ENCODE results near the gene IGSF8. TPM values are rescaled to one million over a fixed set of nuclear protein-coding genes. Genes with fewer than 3 reads are reported as not detected.

The IGSF8 gene
- polyA plus RNA-seq, 4 donors: 11.0 to 34.5 (median 21.5) TPM

DNA sequence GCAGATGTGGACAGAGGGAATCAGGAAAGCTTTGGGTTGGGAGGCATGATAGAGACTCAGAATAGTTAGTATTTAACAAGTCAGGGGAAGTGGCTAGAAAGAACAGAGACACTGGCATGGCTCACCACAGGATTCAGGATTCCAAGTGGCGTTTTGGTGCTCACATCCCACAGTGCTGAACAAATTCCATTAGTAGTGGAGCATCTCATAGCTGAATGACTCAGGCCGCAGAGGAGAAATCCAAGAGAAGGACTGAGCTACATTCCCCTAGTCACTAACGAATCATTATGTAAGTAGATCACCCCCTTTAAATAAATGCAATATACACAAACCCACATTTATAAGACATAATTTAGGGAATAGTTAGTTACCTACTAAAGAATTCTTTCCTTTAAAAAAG is 22.1 kb downstream of the IGSF8 start:
- 79 to 86% (median 81%) methylated on average over 3 of the region's 3 CpGs for WGBS, 3 donors
- Histone ChIP-seq H3K27me3 (ENCODE audit: control insufficient read depth in 3 of 3, insufficient read depth in 3 of 3, low read length in 3 of 3) (peaks cover 0 to 33% (median 4%) of the 10 kb centered on the region in 3 donors), H3K36me3 (ENCODE audit: control insufficient read depth in 3 of 3, insufficient read depth in 2 of 3, low read depth in 1 of 3, low read length in 3 of 3) (no peaks in the 10 kb centered on the region), H3K4me1 (ENCODE audit: control insufficient read depth in 3 of 3, insufficient read depth in 2 of 3, low read depth in 1 of 3, low read length in 2 of 3) (no peaks in the 10 kb centered on the region), H3K27ac (ENCODE audit: low read depth in 1 of 3, low read length in 2 of 3) (no peak overlapping the region), H3K9me3 (ENCODE audit: control insufficient read depth in 2 of 2, insufficient read depth in 1 of 2, low read depth in 1 of 2, low read length in 1 of 2) (no peaks in the 10 kb centered on the region), H3K4me3 (ENCODE audit: low read depth in 1 of 3, low read length in 3 of 3) (no peak overlapping the region)
- DNase-seq: no peak
- no peak for FAIRE-seq

DNA sequence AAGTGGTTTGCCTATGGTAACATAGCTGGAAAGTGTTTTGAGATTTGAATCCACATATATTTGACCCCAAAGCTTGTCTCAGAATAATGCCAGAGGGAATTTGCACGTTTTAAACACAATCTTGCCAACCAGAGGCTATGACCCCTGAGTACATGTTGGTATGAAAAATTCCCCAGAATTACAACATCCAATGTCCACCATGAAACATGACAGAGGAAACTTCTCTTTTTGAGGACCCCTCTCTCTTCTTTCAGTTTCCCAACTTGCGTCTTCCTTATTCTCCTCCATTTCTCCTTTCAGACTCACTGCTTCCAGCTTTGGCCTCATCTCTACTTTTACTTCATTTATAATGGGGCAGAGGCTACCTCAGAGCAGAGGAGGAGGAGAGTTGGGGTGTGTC is 22.6 kb downstream of the IGSF8 start:
- Histone ChIP-seq H3K9me3 (ENCODE audit: control insufficient read depth in 2 of 2, insufficient read depth in 1 of 2, low read depth in 1 of 2, low read length in 1 of 2) (no peaks in the 10 kb centered on the region), H3K27me3 (ENCODE audit: control insufficient read depth in 3 of 3, insufficient read depth in 3 of 3, low read length in 3 of 3) (peaks cover 0 to 31% (median 2%) of the 10 kb centered on the region in 3 donors), H3K27ac (ENCODE audit: low read depth in 1 of 3, low read length in 2 of 3) (no peak overlapping the region), H3K36me3 (ENCODE audit: control insufficient read depth in 3 of 3, insufficient read depth in 2 of 3, low read depth in 1 of 3, low read length in 3 of 3) (no peaks in the 10 kb centered on the region), H3K4me1 (ENCODE audit: control insufficient read depth in 3 of 3, insufficient read depth in 2 of 3, low read depth in 1 of 3, low read length in 2 of 3) (peaks cover 0 to 2% (median 0%) of the 10 kb centered on the region in 3 donors), H3K4me3 (ENCODE audit: low read depth in 1 of 3, low read length in 3 of 3) (no peak overlapping the region)
- DNase-seq (no peak), FAIRE-seq (no peak)
- WGBS, 3 donors: 67 to 71% (median 67%) methylated on average over 2 of the region's 2 CpGs

DNA sequence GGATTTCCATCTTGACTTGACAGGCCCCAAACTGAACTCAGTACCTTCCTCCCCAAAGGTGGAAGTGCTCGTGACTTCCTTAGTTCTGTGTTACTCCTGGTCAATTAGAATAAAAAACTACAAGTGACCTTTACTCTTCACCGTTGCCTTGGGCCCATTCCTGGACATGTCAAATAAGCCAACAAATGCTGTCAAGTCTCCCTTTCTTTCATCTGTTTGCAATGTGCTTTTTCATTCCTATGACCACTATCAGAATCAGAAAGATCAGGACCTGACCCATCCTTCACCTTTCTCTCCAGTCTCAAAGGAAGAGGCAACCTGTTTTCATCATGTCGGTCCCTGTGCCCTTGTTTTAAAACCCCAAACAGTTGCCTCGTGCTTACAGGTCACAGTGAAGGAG is 23.6 kb downstream of the IGSF8 start:
- H3K9me3 ChIP-seq (ENCODE audit: control insufficient read depth in 2 of 2, insufficient read depth in 1 of 2, low read depth in 1 of 2, low read length in 1 of 2): no peaks in the 10 kb centered on the region
- H3K36me3 ChIP-seq (ENCODE audit: control insufficient read depth in 3 of 3, insufficient read depth in 2 of 3, low read depth in 1 of 3, low read length in 3 of 3): no peaks in the 10 kb centered on the region
- 63 to 70% (median 66%) methylated on average over 4 of the region's 4 CpGs for WGBS, 3 donors
- H3K27me3 ChIP-seq (ENCODE audit: control insufficient read depth in 3 of 3, insufficient read depth in 3 of 3, low read length in 3 of 3): peaks cover 0 to 28% (median 0%) of the 10 kb centered on the region in 3 donors
- FAIRE-seq (no peak), DNase-seq (no peak)
- H3K4me1 ChIP-seq (ENCODE audit: control insufficient read depth in 3 of 3, insufficient read depth in 2 of 3, low read depth in 1 of 3, low read length in 2 of 3): peaks cover 0 to 4% (median 3%) of the 10 kb centered on the region in 3 donors
- no peak overlapping the region for H3K27ac ChIP-seq (ENCODE audit: low read depth in 1 of 3, low read length in 2 of 3)
- H3K4me3 ChIP-seq (ENCODE audit: low read depth in 1 of 3, low read length in 3 of 3): no peak overlapping the region

DNA sequence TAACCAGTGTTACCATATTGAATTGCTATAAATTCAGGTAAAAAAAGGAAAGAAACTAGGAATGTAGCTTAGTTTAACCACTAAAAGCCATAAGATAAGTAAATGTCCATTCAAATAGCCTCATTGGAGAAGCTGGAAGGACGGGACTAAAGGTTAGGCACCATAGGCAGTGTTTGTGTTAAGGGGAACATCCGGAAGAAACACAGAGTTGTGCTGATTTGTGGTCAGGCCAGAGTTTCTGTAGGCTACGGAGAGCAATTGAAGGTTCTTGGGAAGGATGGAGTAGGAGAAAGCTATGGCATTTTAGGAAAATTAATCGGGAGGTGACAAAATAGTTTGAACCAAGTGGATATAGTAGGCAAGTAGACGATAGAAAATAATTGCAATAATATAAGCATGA is 27.1 kb downstream of the IGSF8 start:
- DNase-seq (no peak), FAIRE-seq (no peak)
- Histone ChIP-seq H3K4me3 (ENCODE audit: low read depth in 1 of 3, low read length in 3 of 3) (no peak overlapping the region), H3K4me1 (ENCODE audit: control insufficient read depth in 3 of 3, insufficient read depth in 2 of 3, low read depth in 1 of 3, low read length in 2 of 3) (peaks cover 0 to 4% (median 3%) of the 10 kb centered on the region in 3 donors), H3K36me3 (ENCODE audit: control insufficient read depth in 3 of 3, insufficient read depth in 2 of 3, low read depth in 1 of 3, low read length in 3 of 3) (no peaks in the 10 kb centered on the region), H3K9me3 (ENCODE audit: control insufficient read depth in 2 of 2, insufficient read depth in 1 of 2, low read depth in 1 of 2, low read length in 1 of 2) (no peaks in the 10 kb centered on the region), H3K27me3 (ENCODE audit: control insufficient read depth in 3 of 3, insufficient read depth in 3 of 3, low read length in 3 of 3) (peaks cover 0 to 46% (median 0%) of the 10 kb centered on the region in 3 donors), H3K27ac (ENCODE audit: low read depth in 1 of 3, low read length in 2 of 3) (no peak overlapping the region)
- 85 to 93% (median 90%) methylated on average over 5 of the region's 5 CpGs for WGBS, 3 donors

DNA sequence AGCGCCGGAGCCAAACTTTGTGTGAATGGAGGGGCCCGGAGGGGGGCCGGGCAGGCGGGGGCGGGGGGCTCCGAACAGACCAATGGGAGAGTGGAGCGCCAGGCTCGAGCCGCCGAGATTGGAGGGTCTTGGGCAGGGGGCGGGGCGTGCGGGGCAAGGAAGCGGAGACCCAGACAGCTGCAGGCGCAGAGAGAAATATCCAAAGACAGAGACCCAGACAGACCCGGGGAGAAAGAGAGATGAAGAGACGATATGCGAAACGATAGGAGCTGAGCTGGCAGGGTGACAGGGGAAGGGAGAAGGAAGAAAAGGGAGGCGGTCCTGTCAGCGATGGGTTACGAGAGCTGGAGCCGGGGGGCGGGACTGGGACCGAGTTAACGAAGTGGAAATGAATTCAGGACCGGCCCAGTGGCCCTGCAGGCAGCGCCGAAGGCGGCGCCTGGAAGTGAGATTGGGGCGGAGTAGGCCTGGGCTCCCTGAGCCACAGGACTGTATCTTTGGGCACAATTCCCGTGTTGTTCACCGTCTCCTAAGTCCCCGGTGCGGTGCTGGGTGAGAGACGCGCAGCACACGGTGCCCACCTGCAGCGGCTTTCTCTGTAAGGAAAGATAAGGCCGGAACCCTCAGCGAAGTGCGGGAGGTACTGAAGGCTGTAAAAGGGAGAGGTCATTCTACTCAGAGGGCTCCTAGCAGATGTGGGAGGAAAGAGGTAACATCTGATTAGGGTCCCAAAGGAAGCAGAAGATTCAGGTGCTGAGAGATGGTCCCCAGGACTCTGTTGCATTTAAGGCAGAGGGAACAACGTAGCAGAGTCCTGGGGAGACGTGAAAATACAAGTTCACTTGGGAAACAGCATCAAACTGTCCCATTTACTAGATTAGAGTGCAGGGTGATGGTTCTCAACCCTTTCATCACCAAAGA is 27.9 kb downstream of the IGSF8 start:
- Histone ChIP-seq H3K4me1 (ENCODE audit: control insufficient read depth in 3 of 3, insufficient read depth in 2 of 3, low read depth in 1 of 3, low read length in 2 of 3) (peaks cover 0 to 4% (median 3%) of the 10 kb centered on the region in 3 donors), H3K27ac (ENCODE audit: low read depth in 1 of 3, low read length in 2 of 3) (no peak overlapping the region), H3K9me3 (ENCODE audit: control insufficient read depth in 2 of 2, insufficient read depth in 1 of 2, low read depth in 1 of 2, low read length in 1 of 2) (no peaks in the 10 kb centered on the region), H3K4me3 (ENCODE audit: low read depth in 1 of 3, low read length in 3 of 3) (peak overlapping the region; percentile 41 to 51 (median 49)), H3K36me3 (ENCODE audit: control insufficient read depth in 3 of 3, insufficient read depth in 2 of 3, low read depth in 1 of 3, low read length in 3 of 3) (no peaks in the 10 kb centered on the region), H3K27me3 (ENCODE audit: control insufficient read depth in 3 of 3, insufficient read depth in 3 of 3, low read length in 3 of 3) (peaks cover 0 to 46% (median 0%) of the 10 kb centered on the region in 3 donors)
- FAIRE-seq: no peak
- WGBS, 3 donors: 1 to 2% (median 2%) methylated on average over 35 to 46 of the region's 46 CpGs
- peak; percentile 48 to 74 for DNase-seq

DNA sequence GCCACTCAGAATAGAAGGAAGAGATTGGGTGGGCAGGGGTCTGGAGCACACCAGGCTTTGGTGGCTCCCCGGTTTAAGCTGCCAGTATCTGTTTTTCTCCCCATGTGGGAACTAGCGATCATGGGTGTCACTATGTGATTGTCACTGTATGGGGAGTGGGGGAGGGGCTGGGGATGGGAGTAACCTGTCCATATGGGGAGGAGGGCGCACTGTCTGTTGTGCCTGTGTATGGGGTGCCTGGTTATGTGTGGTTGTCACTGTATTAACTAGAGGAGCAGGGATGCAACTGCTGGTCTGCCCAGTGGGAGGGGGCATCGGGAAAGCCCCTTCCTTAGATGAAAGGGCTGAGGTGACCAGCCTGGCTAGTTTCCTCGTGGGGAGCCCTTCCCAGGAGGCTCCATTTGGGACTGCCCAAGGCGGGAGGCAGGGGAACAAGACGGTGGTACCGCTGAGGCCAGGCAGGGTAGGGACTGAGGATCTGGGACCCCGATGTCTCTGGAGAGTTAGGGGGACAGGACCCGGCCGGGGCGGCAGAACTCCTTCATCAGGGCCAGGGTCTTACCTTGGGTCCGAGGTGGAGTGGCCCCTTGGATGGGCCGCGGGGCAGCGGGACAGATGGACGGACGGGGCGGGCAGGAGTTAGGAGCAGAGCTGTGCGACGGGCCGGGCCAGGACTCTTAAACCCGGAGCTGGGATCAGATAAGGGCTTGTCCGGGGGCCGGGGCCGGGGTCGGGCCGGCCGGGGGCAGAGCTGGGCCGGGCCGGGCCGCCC is 28.8 kb downstream of the IGSF8 start, which contains the start of gene KCNJ10:
Gene KCNJ10 (minus strand): TSS at position 701 of the 772 bp plus-strand sequence. CDS start 27,628 bp downstream, outside the sequence.
- peak within 1 kb of the TSS; percentile 41 to 51 (median 49) for H3K4me3 ChIP-seq (ENCODE audit: low read depth in 1 of 3, low read length in 3 of 3)
- H3K27me3 ChIP-seq (ENCODE audit: control insufficient read depth in 3 of 3, insufficient read depth in 3 of 3, low read length in 3 of 3): peaks cover 0 to 46% (median 0%) of the 10 kb centered on the region in 3 donors
- H3K36me3 ChIP-seq (ENCODE audit: control insufficient read depth in 3 of 3, insufficient read depth in 2 of 3, low read depth in 1 of 3, low read length in 3 of 3): no peaks in the 10 kb centered on the region
- no peaks in the 10 kb centered on the region for H3K9me3 ChIP-seq (ENCODE audit: control insufficient read depth in 2 of 2, insufficient read depth in 1 of 2, low read depth in 1 of 2, low read length in 1 of 2)
- FAIRE-seq (no peak), DNase-seq (no peak)
- 12 to 18% (median 15%) methylated on average over 26 to 32 of the region's 32 CpGs for WGBS, 3 donors
- peaks cover 0 to 7% (median 3%) of the 10 kb centered on the region in 3 donors for H3K4me1 ChIP-seq (ENCODE audit: control insufficient read depth in 3 of 3, insufficient read depth in 2 of 3, low read depth in 1 of 3, low read length in 2 of 3)
- H3K27ac ChIP-seq (ENCODE audit: low read depth in 1 of 3, low read length in 2 of 3): no peak within 1 kb of the TSS

DNA sequence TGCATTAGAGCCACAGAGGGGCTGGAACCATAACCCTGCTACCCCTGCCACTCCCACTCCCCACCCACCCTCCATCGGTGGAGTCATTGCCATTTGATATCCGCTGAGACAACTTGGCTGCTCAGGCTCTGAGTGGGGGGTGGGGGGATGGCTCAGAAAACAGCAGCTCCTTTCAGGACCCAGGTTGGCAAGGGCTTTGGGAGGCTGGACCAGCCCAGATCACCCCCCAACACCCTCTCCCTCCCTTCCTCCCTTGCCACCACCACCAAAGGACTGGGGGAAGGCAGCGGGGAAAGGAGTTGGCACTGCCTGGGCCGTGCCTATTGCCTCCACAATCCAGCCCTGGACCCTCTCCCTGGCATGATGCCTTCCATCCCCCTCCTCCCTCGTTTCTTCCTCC is 30.2 kb downstream of the IGSF8 start:
- no peak overlapping the region for H3K4me3 ChIP-seq (ENCODE audit: low read depth in 1 of 3, low read length in 3 of 3)
- WGBS, 3 donors: 60 to 69% (median 64%) methylated on average over 4 to 5 of the region's 5 CpGs

More for the DNA sequence above, 30.2 kb downstream of the IGSF8 start:
- Histone ChIP-seq H3K4me1 (ENCODE audit: control insufficient read depth in 3 of 3, insufficient read depth in 2 of 3, low read depth in 1 of 3, low read length in 2 of 3) (peaks cover 0 to 7% (median 3%) of the 10 kb centered on the region in 3 donors), H3K27ac (ENCODE audit: low read depth in 1 of 3, low read length in 2 of 3) (no peak overlapping the region), H3K9me3 (ENCODE audit: control insufficient read depth in 2 of 2, insufficient read depth in 1 of 2, low read depth in 1 of 2, low read length in 1 of 2) (no peaks in the 10 kb centered on the region), H3K27me3 (ENCODE audit: control insufficient read depth in 3 of 3, insufficient read depth in 3 of 3, low read length in 3 of 3) (peaks cover 0 to 44% (median 0%) of the 10 kb centered on the region in 3 donors), H3K36me3 (ENCODE audit: control insufficient read depth in 3 of 3, insufficient read depth in 2 of 3, low read depth in 1 of 3, low read length in 3 of 3) (no peaks in the 10 kb centered on the region)
- DNase-seq (no peak), FAIRE-seq (no peak)

Measured in small intestine (tissue), 7 donors.